GM19025 (cell line): ENCODE measurements around the gene CPZ.
"Not testable (repeated sequence)": the region's sequence is repeated elsewhere in the genome, so short reads cannot be mapped to it uniquely, and the experiment has no call there.

Experiments used
- ATAC-seq: cut with Tn5 transposase; IDR thresholded peaks from one replicate; pipeline ENCODE4 v1.9.1; 2021; ENCODE audit warnings: mild to moderate bottlenecking, low read depth, moderate library complexity; ENCODE audit not compliant: unreplicated experiment

CPZ gene

GRCh38 chr4:8630240-8630905 is 37.8 kb downstream of the CPZ start:
- not testable (repeated sequence) for ATAC-seq

- not testable (repeated sequence) for ATAC-seq
These were observed 39.3 kb downstream of the CPZ start for GRCh38 chr4:8631896-8632295.

GRCh38 chr4:8634773-8635172 is 42.2 kb downstream of the CPZ start:
- not testable (repeated sequence) for ATAC-seq

GRCh38 chr4:8635897-8636554 is 43.5 kb downstream of the CPZ start:
- ATAC-seq = not testable (repeated sequence)

GRCh38 chr4:8637456-8637984 is 45.0 kb downstream of the CPZ start:
- ATAC-seq = no peak

GRCh38 chr4:8639021-8639420 is 46.5 kb downstream of the CPZ start:
- ATAC-seq = no peak

GRCh38 chr4:8639777-8640720 is 47.5 kb downstream of the CPZ start:
- no peak for ATAC-seq

- ATAC-seq = no peak
These were observed 48.3 kb downstream of the CPZ start for GRCh38 chr4:8640816-8641215.

GRCh38 chr4:8641256-8641655 is 48.7 kb downstream of the CPZ start:
- ATAC-seq = no peak

GRCh38 chr4:8641931-8642650 is 49.5 kb downstream of the CPZ start:
- no peak for ATAC-seq

GRCh38 chr4:8642651-8643321 is 50.2 kb downstream of the CPZ start:
- no peak for ATAC-seq

GRCh38 chr4:8643441-8643840 is 50.9 kb downstream of the CPZ start:
- no peak for ATAC-seq

- no peak for ATAC-seq
These were observed 51.4 kb downstream of the CPZ start for GRCh38 chr4:8643986-8644385.

GRCh38 chr4:8644461-8644891 is 51.9 kb downstream of the CPZ start:
- no peak for ATAC-seq

GRCh38 chr4:8644966-8645752 is 52.6 kb downstream of the CPZ start:
- no peak for ATAC-seq

- ATAC-seq = no peak
These were observed 53.2 kb downstream of the CPZ start for GRCh38 chr4:8645753-8646124.

GRCh38 chr4:8646296-8647093 is 53.9 kb downstream of the CPZ start:
- ATAC-seq = no peak

GRCh38 chr4:8647094-8647570 is 54.6 kb downstream of the CPZ start:
- ATAC-seq = no peak
